Activated T-helper 2 cell treated with anti-CD3 and anti-CD28 coated beads, Interferon-gamma antibody, Interleukin-2, Interleukin-4, amounts not matched to agents 10 μg/mL and 5 μg/mL and 100 μg/mL, durations not matched to agents 14 hours and 24 hours and 36 hours (primary cell): ENCODE data around the gene ARGLU1. TPM values are rescaled to one million over a fixed set of nuclear protein-coding genes. Genes with fewer than 3 reads are reported as not detected.

Experiments used
- DNase-seq: peaks from one replicate; pipeline ENCODE4 v3.0.0; 2021; ENCODE audit warnings: low spot score
- H3K27ac Mint-ChIP-seq: one replicate; pipeline ENCODE4 v1.8.0; 2021; ENCODE audit warnings: mixed read lengths
- H3K27me3 Mint-ChIP-seq: one replicate; pipeline ENCODE4 v1.8.0; 2021; ENCODE audit warnings: low read depth, mixed read lengths
- H3K36me3 Mint-ChIP-seq: one replicate; pipeline ENCODE4 v1.8.0; 2021; ENCODE audit warnings: low read depth, mixed read lengths
- H3K4me1 Mint-ChIP-seq: one replicate; pipeline ENCODE4 v1.8.0; 2021; ENCODE audit warnings: low read depth, mixed read lengths
- H3K4me3 Mint-ChIP-seq: one replicate; pipeline ENCODE4 v1.8.0; 2021; ENCODE audit warnings: low read depth, mild to moderate bottlenecking, moderate library complexity, mixed read lengths
- H3K9me3 Mint-ChIP-seq: one replicate; pipeline ENCODE4 v1.8.0; 2021; ENCODE audit warnings: mixed read lengths
- intact Hi-C: fragments of 100-400 bp; cut with micrococcal nuclease; formaldehyde crosslinking; loops from one replicate; pipeline ENCODE4 v1.15.1; 2023
- total RNA-seq: library from RNA; stranded (reverse); gene quantifications from 2 replicates; pipeline ENCODE4 v1.2.3, GENCODE V29; 2022

Gene ARGLU1
- total RNA-seq, 1 donor from 2014 or later: 90.4 TPM

- no peak for DNase-seq
- H3K27ac Mint-ChIP-seq: no peak overlapping the region
- peaks cover 4% of the 10 kb centered on the region for H3K4me1 Mint-ChIP-seq
- H3K4me3 Mint-ChIP-seq: no peak overlapping the region
- intact Hi-C loops: no loop called here
- H3K9me3 Mint-ChIP-seq: no peaks in the 10 kb centered on the region
- peaks cover 4% of the 10 kb centered on the region for H3K27me3 Mint-ChIP-seq
- H3K36me3 Mint-ChIP-seq: no peaks in the 10 kb centered on the region
These were observed 29.9 kb upstream of the ARGLU1 start for GRCh38 chr13:106597749-106598395.

GRCh38 chr13:106597186-106597585 lies 29.2 kb upstream of the ARGLU1 start:
- Mint-ChIP-seq H3K4me1 (peaks cover 4% of the 10 kb centered on the region), H3K4me3 (no peak overlapping the region), H3K9me3 (no peaks in the 10 kb centered on the region), H3K27ac (no peak overlapping the region), H3K27me3 (peaks cover 4% of the 10 kb centered on the region), H3K36me3 (no peaks in the 10 kb centered on the region)
- DNase-seq: no peak
- intact Hi-C loops: no loop called here

GRCh38 chr13:106596275-106596937 lies 28.5 kb upstream of the ARGLU1 start:
- peaks cover 4% of the 10 kb centered on the region for H3K27me3 Mint-ChIP-seq
- no peaks in the 10 kb centered on the region for H3K9me3 Mint-ChIP-seq
- H3K4me1 Mint-ChIP-seq: peaks cover 4% of the 10 kb centered on the region
- no peak overlapping the region for H3K27ac Mint-ChIP-seq
- no peaks in the 10 kb centered on the region for H3K36me3 Mint-ChIP-seq
- intact Hi-C loops: no loop called here
- no peak for DNase-seq
- no peak overlapping the region for H3K4me3 Mint-ChIP-seq

GRCh38 chr13:106595625-106596024 lies 27.7 kb upstream of the ARGLU1 start:
- no peak for DNase-seq
- Mint-ChIP-seq H3K4me1 (peaks cover 4% of the 10 kb centered on the region), H3K27me3 (peaks cover 4% of the 10 kb centered on the region), H3K27ac (no peak overlapping the region), H3K9me3 (no peaks in the 10 kb centered on the region), H3K4me3 (no peak overlapping the region), H3K36me3 (no peaks in the 10 kb centered on the region)
- intact Hi-C loops: no loop called here

GRCh38 chr13:106594980-106595379 lies 27.0 kb upstream of the ARGLU1 start:
- intact Hi-C loops: no loop called here
- Mint-ChIP-seq H3K4me3 (no peak overlapping the region), H3K4me1 (peaks cover under 1% of the 10 kb centered on the region), H3K9me3 (no peaks in the 10 kb centered on the region), H3K36me3 (no peaks in the 10 kb centered on the region), H3K27ac (no peak overlapping the region), H3K27me3 (peaks cover 4% of the 10 kb centered on the region)
- DNase-seq: no peak

- Mint-ChIP-seq H3K4me3 (no peak overlapping the region), H3K36me3 (no peaks in the 10 kb centered on the region), H3K9me3 (no peaks in the 10 kb centered on the region), H3K4me1 (no peaks in the 10 kb centered on the region), H3K27ac (no peak overlapping the region), H3K27me3 (peaks cover 6% of the 10 kb centered on the region)
- no peak for DNase-seq
- intact Hi-C loops: no loop called here
These were observed 25.2 kb upstream of the ARGLU1 start for GRCh38 chr13:106593132-106593531.

- Mint-ChIP-seq H3K4me1 (no peaks in the 10 kb centered on the region), H3K27ac (no peak overlapping the region)
These were observed 23.4 kb upstream of the ARGLU1 start for GRCh38 chr13:106591299-106591698.

GRCh38 chr13:106589716-106590115 lies 21.8 kb upstream of the ARGLU1 start:
- Mint-ChIP-seq H3K27ac (no peak overlapping the region), H3K4me1 (no peaks in the 10 kb centered on the region), H3K36me3 (no peaks in the 10 kb centered on the region), H3K9me3 (peaks cover 24% of the 10 kb centered on the region), H3K4me3 (no peak overlapping the region), H3K27me3 (peaks cover 6% of the 10 kb centered on the region)
- no peak for DNase-seq
- intact Hi-C loops: no loop called here

More at GRCh38 chr13:106591299-106591698, 23.4 kb upstream of the ARGLU1 start:
- DNase-seq: no peak
- intact Hi-C loops: no loop called here
- H3K36me3 Mint-ChIP-seq: no peaks in the 10 kb centered on the region
- H3K27me3 Mint-ChIP-seq: peaks cover 6% of the 10 kb centered on the region
- peaks cover 9% of the 10 kb centered on the region for H3K9me3 Mint-ChIP-seq
- H3K4me3 Mint-ChIP-seq: no peak overlapping the region

- no peak overlapping the region for H3K4me3 Mint-ChIP-seq
- DNase-seq: no peak
- H3K36me3 Mint-ChIP-seq: no peaks in the 10 kb centered on the region
- no peak overlapping the region for H3K27ac Mint-ChIP-seq
- H3K4me1 Mint-ChIP-seq: no peaks in the 10 kb centered on the region
- intact Hi-C loops: no loop called here
- peaks cover 29% of the 10 kb centered on the region for H3K9me3 Mint-ChIP-seq
- H3K27me3 Mint-ChIP-seq: peaks cover 6% of the 10 kb centered on the region
These were observed 20.4 kb upstream of the ARGLU1 start for GRCh38 chr13:106588367-106588766.

GRCh38 chr13:106587787-106588186 lies 19.9 kb upstream of the ARGLU1 start:
- intact Hi-C loops: no loop called here
- peaks cover 29% of the 10 kb centered on the region for H3K9me3 Mint-ChIP-seq
- H3K36me3 Mint-ChIP-seq: no peaks in the 10 kb centered on the region
- H3K4me3 Mint-ChIP-seq: no peak overlapping the region
- no peak for DNase-seq
- peaks cover 3% of the 10 kb centered on the region for H3K27me3 Mint-ChIP-seq
- no peak overlapping the region for H3K27ac Mint-ChIP-seq
- H3K4me1 Mint-ChIP-seq: no peaks in the 10 kb centered on the region

- H3K4me1 Mint-ChIP-seq: no peaks in the 10 kb centered on the region
These were observed 18.8 kb upstream of the ARGLU1 start for GRCh38 chr13:106586648-106587166.

GRCh38 chr13:106581225-106581624 lies 13.3 kb upstream of the ARGLU1 start:
- intact Hi-C loops: no loop called here
- no peak overlapping the region for H3K27ac Mint-ChIP-seq
- no peak overlapping the region for H3K4me3 Mint-ChIP-seq
- no peaks in the 10 kb centered on the region for H3K27me3 Mint-ChIP-seq
- no peaks in the 10 kb centered on the region for H3K4me1 Mint-ChIP-seq
- H3K36me3 Mint-ChIP-seq: no peaks in the 10 kb centered on the region
- H3K9me3 Mint-ChIP-seq: peaks cover 19% of the 10 kb centered on the region
- no peak for DNase-seq

More at GRCh38 chr13:106586648-106587166, 18.8 kb upstream of the ARGLU1 start:
- no peak overlapping the region for H3K4me3 Mint-ChIP-seq
- peaks cover 3% of the 10 kb centered on the region for H3K27me3 Mint-ChIP-seq
- DNase-seq: no peak
- no peak overlapping the region for H3K27ac Mint-ChIP-seq
- peaks cover 29% of the 10 kb centered on the region for H3K9me3 Mint-ChIP-seq
- H3K36me3 Mint-ChIP-seq: no peaks in the 10 kb centered on the region
- intact Hi-C loops: no loop called here

- no peak for DNase-seq
- Mint-ChIP-seq H3K36me3 (no peaks in the 10 kb centered on the region), H3K27me3 (no peaks in the 10 kb centered on the region), H3K4me1 (peaks cover 2% of the 10 kb centered on the region), H3K27ac (no peak overlapping the region), H3K9me3 (no peaks in the 10 kb centered on the region), H3K4me3 (no peak overlapping the region)
- intact Hi-C loops: no loop called here
These were observed 8.0 kb upstream of the ARGLU1 start for GRCh38 chr13:106575896-106576295.
